Measurements from ENCODE around the gene RAB27A. TPM values are rescaled to one million over a fixed set of nuclear protein-coding genes. Genes with fewer than 3 reads are reported as not detected.

RAB27A gene
- total RNA-seq, 2 donors from 2014 or later: 21.0 to 40.7 TPM

DNA sequence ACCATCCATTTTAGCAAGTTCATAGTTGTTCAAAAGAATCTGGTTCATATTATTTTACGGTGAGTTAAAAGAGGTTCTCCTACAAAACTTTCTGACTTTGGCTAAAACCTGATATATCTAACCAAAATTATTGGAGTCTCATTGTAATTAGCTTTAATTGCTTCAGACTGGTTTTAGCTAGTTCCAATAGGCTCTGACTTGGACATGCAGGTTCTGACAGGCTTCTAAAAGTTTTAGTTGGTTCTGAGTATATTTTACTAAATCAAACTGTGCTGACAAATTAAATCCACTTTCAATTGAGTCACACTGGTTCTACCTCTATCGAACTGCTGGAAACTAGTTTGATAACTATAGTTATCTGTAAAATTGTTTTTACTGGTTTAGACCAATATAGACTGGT lies 50.7 kb downstream of the RAB27A start:
- TF ChIP-seq, protein P1, sequence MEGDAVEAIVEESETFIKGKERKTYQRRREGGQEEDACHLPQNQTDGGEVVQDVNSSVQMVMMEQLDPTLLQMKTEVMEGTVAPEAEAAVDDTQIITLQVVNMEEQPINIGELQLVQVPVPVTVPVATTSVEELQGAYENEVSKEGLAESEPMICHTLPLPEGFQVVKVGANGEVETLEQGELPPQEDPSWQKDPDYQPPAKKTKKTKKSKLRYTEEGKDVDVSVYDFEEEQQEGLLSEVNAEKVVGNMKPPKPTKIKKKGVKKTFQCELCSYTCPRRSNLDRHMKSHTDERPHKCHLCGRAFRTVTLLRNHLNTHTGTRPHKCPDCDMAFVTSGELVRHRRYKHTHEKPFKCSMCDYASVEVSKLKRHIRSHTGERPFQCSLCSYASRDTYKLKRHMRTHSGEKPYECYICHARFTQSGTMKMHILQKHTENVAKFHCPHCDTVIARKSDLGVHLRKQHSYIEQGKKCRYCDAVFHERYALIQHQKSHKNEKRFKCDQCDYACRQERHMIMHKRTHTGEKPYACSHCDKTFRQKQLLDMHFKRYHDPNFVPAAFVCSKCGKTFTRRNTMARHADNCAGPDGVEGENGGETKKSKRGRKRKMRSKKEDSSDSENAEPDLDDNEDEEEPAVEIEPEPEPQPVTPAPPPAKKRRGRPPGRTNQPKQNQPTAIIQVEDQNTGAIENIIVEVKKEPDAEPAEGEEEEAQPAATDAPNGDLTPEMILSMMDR (IDR thresholded peaks at IDR 0.05): no peak
- H3K4me1 ChIP-seq (ENCODE audit: control insufficient read depth in 1 of 2, low read depth in 2 of 2): no peaks in the 10 kb centered on the region
- ATAC-seq (ENCODE audit: insufficient number of reproducible peaks, low FRiP score, low read depth) (no peak), DNase-seq (ENCODE audit: low spot score) (no peak)
- H3K4me3 ChIP-seq: no peak overlapping the region
- H3K27ac ChIP-seq: no peak overlapping the region
- no peaks in the 10 kb centered on the region for H3K9me3 ChIP-seq
- H3K27me3 ChIP-seq (replicated peaks; ENCODE audit: insufficient read depth): no peaks in the 10 kb centered on the region
- peaks cover 3% of the 10 kb centered on the region for H3K36me3 ChIP-seq

DNA sequence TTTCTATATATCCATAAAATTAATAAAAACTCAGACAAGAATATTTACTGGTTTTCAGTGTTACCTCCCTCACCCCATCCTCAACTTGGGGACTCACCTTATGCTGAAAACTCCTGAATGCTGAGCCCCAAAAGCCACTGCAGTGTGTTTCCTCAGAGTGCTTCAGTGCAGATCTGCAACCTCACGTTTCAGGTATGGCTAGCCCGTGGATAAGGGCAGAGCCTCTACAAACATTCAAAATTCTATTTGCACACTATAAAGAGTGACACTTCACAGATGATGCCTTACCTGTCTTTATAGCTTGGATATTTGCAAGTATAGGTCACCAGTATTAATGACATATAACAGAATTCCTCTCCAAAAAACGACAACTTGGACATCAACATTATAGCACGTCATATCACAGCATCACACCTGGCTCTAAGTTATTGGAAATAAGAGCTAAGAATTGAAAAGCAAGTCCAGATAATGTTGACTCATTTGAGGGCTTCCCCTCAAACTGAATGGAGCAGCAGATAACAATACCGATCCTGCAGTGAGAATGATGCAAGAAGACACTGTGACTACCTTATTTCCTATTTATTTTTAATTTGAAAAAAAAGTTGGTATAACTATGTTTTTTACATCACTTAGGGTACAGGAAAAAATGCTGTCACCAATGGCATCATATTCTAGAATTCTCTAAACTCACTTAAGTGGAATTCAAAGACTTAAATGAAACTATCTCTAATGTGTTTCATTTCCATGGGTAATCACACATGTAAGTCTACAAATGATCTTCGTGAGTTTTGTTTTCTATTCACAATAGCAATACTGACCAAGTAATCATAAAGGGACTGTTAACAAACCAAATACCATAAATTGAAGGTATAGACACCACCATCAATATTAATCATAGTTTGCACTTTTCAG lies 52.1 kb downstream of the RAB27A start:
- no peak overlapping the region for H3K4me3 ChIP-seq
- no peak for ATAC-seq (ENCODE audit: insufficient number of reproducible peaks, low FRiP score, low read depth)
- H3K27ac ChIP-seq: no peak overlapping the region
- no peaks in the 10 kb centered on the region for H3K27me3 ChIP-seq (replicated peaks; ENCODE audit: insufficient read depth)
- DNase-seq (ENCODE audit: low spot score): no peak
- H3K36me3 ChIP-seq: peaks cover 3% of the 10 kb centered on the region
- H3K4me1 ChIP-seq (ENCODE audit: control insufficient read depth in 1 of 2, low read depth in 2 of 2): no peaks in the 10 kb centered on the region
- TF ChIP-seq, protein P1 (IDR thresholded peaks at IDR 0.05): no peak
- H3K9me3 ChIP-seq: no peaks in the 10 kb centered on the region

DNA sequence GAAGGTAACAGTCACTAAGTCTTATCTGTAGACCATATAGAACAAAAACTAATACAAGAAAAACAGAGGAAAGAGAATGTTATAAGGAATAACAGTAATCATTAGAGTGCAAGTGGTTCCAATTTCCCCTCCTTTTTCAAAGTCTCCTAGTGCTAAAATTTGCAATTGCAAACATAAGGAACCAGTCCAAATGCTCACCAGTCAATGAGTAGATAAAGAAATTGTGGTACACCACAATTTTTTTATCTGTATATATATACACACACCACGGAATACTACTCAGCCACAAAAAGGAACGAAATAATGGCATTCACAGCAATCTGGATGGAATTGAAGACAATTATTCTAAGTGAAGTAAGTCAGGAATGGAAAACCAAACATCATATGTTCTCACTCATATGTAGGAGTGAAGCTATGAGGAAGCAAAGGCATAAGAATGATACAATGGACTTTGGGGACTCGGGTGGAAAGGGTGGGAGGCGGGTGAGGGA lies 54.0 kb downstream of the RAB27A start:
- Histone ChIP-seq H3K4me3 (no peak overlapping the region), H3K27ac (no peak overlapping the region), H3K4me1 (ENCODE audit: control insufficient read depth in 1 of 2, low read depth in 2 of 2) (no peaks in the 10 kb centered on the region), H3K27me3 (replicated peaks; ENCODE audit: insufficient read depth) (no peaks in the 10 kb centered on the region), H3K9me3 (no peaks in the 10 kb centered on the region), H3K36me3 (peaks cover 3% of the 10 kb centered on the region)
- ATAC-seq (ENCODE audit: insufficient number of reproducible peaks, low FRiP score, low read depth) (no peak), DNase-seq (ENCODE audit: low spot score) (no peak)
- TF ChIP-seq, protein P1 (IDR thresholded peaks at IDR 0.05): no peak

DNA sequence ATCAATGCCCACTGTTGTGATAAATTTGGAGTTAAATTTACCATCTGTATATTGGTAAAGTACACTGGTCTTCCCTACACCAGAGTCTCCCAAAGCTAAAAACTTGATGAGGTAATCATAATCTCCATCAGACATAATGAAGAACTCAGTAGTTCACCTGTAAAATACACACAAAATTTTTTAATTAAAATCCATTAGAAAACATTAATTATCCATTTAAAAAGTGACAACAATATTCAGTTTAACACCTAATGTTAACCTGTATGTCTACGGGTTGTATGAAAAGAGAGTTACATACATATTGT lies 54.9 kb downstream of the RAB27A start:
- DNase-seq (ENCODE audit: low spot score) (no peak), ATAC-seq (ENCODE audit: insufficient number of reproducible peaks, low FRiP score, low read depth) (no peak)
- Histone ChIP-seq H3K27me3 (replicated peaks; ENCODE audit: insufficient read depth) (no peaks in the 10 kb centered on the region), H3K9me3 (no peaks in the 10 kb centered on the region), H3K4me3 (no peak overlapping the region), H3K27ac (no peak overlapping the region), H3K36me3 (peaks cover 3% of the 10 kb centered on the region), H3K4me1 (ENCODE audit: control insufficient read depth in 1 of 2, low read depth in 2 of 2) (peaks cover 0 to 6% of the 10 kb centered on the region in 2 donors)
- TF ChIP-seq, protein P1 (IDR thresholded peaks at IDR 0.05): no peak

DNA sequence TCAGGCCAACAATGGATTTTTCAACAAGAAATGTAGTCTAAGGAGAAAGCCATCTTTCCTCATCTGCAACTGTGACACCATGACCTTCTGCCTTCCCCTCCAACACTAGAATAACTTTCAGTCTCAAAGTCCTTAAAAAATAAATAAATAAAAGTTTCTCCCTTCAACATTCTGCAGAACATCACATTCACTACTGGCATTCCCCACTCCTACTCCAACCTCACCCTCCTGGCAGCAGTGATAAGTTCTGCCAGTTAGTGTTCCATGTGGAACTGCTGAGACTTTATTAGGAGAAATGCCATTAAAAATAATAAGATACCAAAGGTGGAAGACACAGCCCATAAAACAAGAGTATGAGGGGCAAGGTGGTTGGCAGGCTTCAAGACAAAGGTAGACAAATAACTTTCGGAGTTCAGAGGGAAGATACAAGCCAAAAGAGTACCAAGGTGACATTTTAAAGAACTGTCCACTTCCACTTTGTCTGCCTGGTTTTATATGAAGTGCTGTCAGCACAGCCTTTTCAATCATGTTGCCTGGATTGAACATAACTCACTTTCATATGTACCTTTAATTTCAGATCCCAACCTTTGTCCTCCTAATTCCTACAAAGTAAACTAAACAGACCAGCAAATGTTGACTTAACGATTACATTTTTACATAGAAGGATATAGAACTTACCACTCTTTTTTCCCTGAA lies 55.4 kb downstream of the RAB27A start:
- H3K27ac ChIP-seq: no peak overlapping the region
- no peak for ATAC-seq (ENCODE audit: insufficient number of reproducible peaks, low FRiP score, low read depth)
- H3K27me3 ChIP-seq (replicated peaks; ENCODE audit: insufficient read depth): no peaks in the 10 kb centered on the region
- H3K36me3 ChIP-seq: peaks cover 3% of the 10 kb centered on the region
- H3K4me3 ChIP-seq: no peak overlapping the region
- TF ChIP-seq, protein P1 (IDR thresholded peaks at IDR 0.05): no peak
- H3K4me1 ChIP-seq (ENCODE audit: control insufficient read depth in 1 of 2, low read depth in 2 of 2): peaks cover 0 to 7% of the 10 kb centered on the region in 2 donors
- no peaks in the 10 kb centered on the region for H3K9me3 ChIP-seq
- no peak for DNase-seq (ENCODE audit: low spot score)

Measured in thoracic aorta (tissue), 2 donors.